HG03175 (cell line): ENCODE measurements around the gene RAB27B.
"Not testable (repeated sequence)": the region's sequence is repeated elsewhere in the genome, so short reads cannot be mapped to it uniquely, and the experiment has no call there.

Experiments used
- ATAC-seq: cut with Tn5 transposase; IDR thresholded peaks from one replicate; pipeline ENCODE4 v1.9.1; 2021; ENCODE audit warnings: mild to moderate bottlenecking, moderate library complexity; ENCODE audit not compliant: unreplicated experiment

The RAB27B gene, protein sequence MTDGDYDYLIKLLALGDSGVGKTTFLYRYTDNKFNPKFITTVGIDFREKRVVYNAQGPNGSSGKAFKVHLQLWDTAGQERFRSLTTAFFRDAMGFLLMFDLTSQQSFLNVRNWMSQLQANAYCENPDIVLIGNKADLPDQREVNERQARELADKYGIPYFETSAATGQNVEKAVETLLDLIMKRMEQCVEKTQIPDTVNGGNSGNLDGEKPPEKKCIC

DNA sequence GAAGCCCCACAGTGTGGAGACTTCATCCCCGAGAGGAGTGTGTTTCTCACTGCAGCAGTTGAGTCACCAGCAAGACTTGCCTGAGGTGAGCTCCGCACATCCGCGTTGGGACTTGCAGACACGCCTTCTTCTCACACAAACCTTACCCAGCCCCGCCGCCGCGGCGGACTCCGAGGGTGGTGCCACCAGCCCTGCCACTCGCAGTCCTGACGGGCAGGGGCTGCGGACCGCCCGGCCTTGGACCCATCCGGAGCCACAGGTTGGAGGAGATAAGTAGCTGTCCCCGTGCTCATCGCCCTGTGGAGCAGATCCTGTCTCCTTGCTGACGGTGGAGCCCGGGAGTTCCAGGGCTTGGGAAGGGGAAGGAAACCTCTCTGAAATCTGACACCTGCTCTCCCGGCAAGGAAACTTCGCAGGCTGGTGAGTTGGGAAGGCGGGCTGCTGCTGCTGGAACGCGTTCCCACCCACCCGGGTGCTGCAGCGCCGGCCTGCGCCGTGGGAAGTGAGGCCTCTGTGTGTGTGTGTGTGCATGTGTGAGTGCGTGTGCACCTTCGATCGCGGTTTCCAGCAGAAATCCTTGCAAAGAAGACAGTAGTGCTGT is at the start of gene RAB27B:
RAB27B (plus strand) TSS at position 197 of the 601 bp plus-strand sequence. CDS start 49,109 bp downstream, outside the sequence.
- ATAC-seq, result no peak

DNA sequence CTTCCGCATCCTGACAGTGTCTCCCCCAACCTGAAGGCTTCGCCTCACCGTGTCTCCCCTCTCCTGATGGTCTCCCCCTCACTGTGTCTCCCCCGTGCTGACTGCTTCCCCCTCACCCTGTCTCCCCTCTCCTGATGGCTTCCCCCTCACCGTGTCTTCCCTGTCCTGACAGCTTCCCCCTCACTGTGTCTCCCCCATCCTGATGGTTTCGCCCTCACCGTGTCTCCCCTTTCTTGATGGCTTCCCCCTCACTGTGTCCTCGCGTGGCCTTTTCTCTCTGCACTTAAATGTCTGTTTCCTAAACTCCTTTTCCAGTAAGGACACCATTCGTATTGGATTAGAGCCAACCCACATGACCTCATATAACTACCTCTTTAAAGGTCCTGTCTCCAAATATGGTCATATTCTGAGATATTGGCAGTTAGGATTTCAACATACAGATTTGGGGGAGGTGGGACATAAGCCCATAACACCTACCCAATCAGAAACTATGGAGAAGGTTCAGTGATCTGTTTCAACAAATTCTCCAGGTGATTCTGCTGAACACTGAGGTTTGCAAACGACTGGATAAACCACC is 47.9 kb upstream of the RAB27B start:
- no peak for ATAC-seq

GRCh38 chr18:54780970-54781369 is 47.3 kb upstream of the RAB27B start:
- ATAC-seq, result no peak

- ATAC-seq, result no peak
Measured at GRCh38 chr18:54783139-54783538, 45.1 kb upstream of the RAB27B start.

GRCh38 chr18:54786206-54786605 is 42.1 kb upstream of the RAB27B start:
- no peak for ATAC-seq

DNA sequence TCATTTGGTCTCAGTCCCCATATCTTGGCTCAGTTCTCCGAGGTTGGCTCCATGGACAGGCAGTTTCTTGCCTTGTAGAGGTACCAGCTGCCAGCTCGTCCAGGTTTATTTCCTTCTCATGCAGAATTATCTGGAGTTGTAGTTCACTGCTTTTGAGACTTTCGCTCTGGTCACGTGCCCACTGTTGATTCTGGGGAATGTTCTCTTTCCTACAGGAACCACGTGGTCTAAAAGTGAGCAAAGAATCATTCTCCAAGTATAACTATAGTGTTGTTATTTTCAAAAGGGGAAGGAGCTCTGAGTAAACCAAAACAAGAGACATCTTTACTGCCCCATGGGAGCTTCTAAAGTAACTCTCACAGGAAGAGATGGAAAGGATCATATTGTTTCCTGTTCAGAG is 41.2 kb upstream of the RAB27B start:
- ATAC-seq, result no peak

DNA sequence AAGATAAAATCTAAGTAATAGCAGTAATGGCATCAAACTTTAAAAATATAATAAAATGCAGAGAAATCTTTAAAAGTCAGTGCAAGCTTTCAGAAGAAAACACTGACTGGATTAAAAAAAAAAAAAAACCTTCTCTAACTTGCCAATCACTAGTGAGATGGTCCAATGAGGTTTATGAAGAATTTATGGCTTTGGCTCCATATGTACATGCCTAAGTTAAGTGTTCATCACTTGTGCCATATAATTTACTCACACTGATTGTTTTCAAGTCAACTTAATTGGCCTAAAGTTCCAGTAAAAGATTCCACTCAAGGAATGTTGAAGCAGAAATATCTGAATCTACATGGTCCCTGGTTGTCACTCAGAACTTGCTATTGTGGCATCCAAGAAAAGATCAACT is 40.7 kb upstream of the RAB27B start:
- ATAC-seq, result no peak

GRCh38 chr18:54790109-54790508 is 38.2 kb upstream of the RAB27B start:
- no peak for ATAC-seq

GRCh38 chr18:54791657-54792056 is 36.6 kb upstream of the RAB27B start:
- no peak for ATAC-seq

GRCh38 chr18:54792079-54792478 is 36.2 kb upstream of the RAB27B start:
- ATAC-seq, result no peak

GRCh38 chr18:54794823-54795222 is 33.5 kb upstream of the RAB27B start:
- no peak for ATAC-seq

GRCh38 chr18:54798186-54798585 is 30.1 kb upstream of the RAB27B start:
- no peak for ATAC-seq

DNA sequence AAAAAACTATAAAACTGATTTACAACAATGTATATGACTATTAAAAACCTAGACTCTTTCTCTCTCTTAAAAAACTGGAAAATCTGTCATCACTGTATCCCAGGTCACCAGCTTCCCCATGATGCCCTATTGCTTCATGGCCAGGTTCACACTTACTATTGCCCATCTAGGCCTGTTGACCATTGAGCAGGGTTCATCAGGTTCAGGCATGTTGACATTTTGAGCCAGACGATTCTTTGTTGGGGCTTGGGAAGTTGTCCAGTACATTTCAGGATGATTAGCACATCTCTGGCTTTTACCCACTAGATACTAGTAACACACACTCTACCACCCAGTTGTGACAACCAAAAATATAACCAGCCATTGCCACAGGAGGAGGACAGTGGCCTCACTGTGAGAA is 26.9 kb upstream of the RAB27B start:
- no peak for ATAC-seq

GRCh38 chr18:54802178-54802577 is 26.1 kb upstream of the RAB27B start:
- no peak for ATAC-seq

DNA sequence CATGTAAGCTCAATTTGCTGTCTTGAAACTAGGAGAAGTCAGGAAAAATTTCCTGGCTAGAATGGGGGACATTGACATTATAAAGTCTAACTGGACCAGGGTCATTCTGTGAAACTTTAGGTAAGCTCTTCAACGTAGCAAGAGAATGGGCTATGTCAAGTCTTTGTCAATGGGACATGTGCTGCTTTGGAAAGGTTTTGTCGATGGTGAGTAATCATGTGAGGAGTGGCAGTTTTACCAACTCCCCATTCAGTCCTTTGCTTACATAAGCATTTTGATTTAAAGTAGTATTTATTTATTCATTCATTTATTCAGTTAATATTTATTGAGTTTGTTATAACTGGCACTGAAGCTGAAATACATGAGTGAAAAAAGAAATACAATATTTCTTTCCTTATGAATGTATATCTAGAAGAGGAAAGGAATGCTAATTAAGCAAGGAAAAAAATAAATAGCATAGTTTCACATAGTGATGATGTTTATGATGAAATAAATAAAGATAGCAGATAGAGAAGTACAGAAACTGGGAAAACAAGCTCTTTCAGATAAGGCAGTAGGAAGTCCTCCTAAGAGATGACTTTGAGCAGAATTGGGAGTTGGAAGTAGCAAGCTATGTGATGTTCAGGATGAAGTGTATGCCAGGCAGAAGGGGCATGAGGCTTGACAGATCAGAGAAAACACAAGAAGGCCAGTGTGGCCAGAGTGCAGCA is 25.4 kb upstream of the RAB27B start:
- ATAC-seq, result no peak

- ATAC-seq, result no peak
Measured at GRCh38 chr18:54805571-54806334, 22.5 kb upstream of the RAB27B start.

DNA sequence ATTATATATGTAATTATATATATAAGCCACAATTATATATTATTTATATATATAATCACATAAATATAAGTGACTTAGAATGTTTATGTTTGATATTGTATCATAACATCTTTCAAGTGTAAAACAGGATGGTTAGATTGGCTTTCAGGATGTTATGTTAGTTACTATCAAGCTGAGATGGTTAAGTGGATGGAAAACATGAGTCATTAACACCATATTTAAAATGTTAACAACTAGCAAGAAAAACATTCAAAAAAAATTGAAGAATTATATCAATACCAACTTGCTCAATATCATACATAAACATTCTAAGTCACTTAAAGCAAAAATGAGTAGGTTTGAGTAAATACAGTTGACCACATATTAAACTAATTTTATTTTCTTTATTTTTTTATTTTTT is 21.8 kb upstream of the RAB27B start:
- no peak for ATAC-seq

DNA sequence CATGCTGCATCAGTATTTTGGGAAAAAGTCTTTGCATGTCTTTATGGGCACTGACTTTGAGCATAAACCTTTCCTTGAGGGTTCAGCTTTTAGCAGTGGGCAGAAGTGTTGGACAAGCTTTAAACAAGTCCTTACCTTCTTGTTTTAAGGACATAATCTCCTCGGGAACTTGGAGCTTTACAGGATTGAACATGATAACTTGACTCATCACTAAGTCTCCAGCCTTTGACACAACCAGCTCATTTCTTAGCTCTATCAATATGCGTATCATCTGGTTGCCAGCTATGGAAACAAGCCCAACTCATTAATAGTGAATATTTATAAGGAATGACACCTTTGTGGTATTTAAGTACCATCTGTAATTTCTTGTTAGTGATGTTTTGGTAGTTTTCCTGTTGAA is 21.0 kb upstream of the RAB27B start:
- ATAC-seq, result no peak

DNA sequence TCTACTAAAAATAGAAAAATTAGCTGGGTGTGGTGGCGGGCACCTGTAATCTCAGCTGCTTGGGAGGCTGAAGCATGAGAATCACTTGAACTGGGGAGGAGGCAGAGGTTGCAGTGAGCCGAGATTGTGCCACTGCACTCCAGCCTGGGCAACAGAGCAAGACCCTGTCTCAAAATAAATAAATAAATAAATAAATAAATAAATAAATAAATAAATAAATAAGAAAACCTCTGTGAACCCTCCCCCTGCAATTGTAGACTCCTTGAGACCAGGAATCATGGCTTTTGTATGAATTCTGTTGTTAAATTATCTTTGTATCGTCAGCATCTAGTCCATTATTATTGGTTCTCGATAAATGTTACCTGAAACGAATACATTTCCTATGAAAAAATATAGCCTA is 17.6 kb upstream of the RAB27B start:
- not testable (repeated sequence) for ATAC-seq

- no peak for ATAC-seq
Measured at GRCh38 chr18:54812885-54813284, 15.4 kb upstream of the RAB27B start.

- no peak for ATAC-seq
Measured at GRCh38 chr18:54813305-54813704, 15.0 kb upstream of the RAB27B start.
